GM12878 (cell line): ENCODE measurements around the gene ESR1. TPM values are rescaled to one million over a fixed set of nuclear protein-coding genes. Genes with fewer than 3 reads are reported as not detected.

Experiments
- CHD2 ChIP-seq: IDR thresholded peaks from 2 replicates; pipeline ENCODE4 v1.6.1; 2011; ENCODE audit warnings: low read depth, low read length, improper control_type of control experiment, borderline replicate concordance
- CHD4 ChIP-seq: fragments of 200-600 bp; sonication (generic); IDR thresholded peaks from 2 replicates; pipeline ENCODE4 v1.6.1; 2016; ENCODE audit warnings: mild to moderate bottlenecking
- DPF2 ChIP-seq: fragments of 450-650 bp; IDR thresholded peaks from 2 replicates; pipeline ENCODE4 v1.6.1; 2017; ENCODE audit warnings: mild to moderate bottlenecking
- FOS ChIP-seq: IDR thresholded peaks from 3 replicates; pipeline ENCODE4 v1.6.1; 2011; ENCODE audit warnings: borderline replicate concordance; ENCODE audit not compliant: insufficient read length; ENCODE audit errors: extremely low read depth
- FOXK2 ChIP-seq: fragments of 450-650 bp; IDR thresholded peaks from 2 replicates; pipeline ENCODE4 v1.6.1; 2017; ENCODE audit warnings: mild to moderate bottlenecking, moderate library complexity
- GATAD2B ChIP-seq: fragments of 450-650 bp; conservative IDR thresholded peaks from 2 replicates; pipeline ENCODE4 v1.6.1; 2017; ENCODE audit warnings: low read depth, mild to moderate bottlenecking, moderate library complexity
- IKZF2 ChIP-seq, 2 experiments: fragments of 450-650 bp; IDR thresholded peaks; 2 replicates each; pipeline ENCODE4 v1.6.1; 2017; ENCODE audit warnings: mild to moderate bottlenecking in 2 of 2, moderate library complexity in 2 of 2
- IRF5 ChIP-seq: fragments of 450-650 bp; IDR thresholded peaks from 2 replicates; pipeline ENCODE4 v1.6.1; 2017; ENCODE audit warnings: borderline replicate concordance
- KDM1A ChIP-seq: fragments of 200-600 bp; sonication (generic); IDR thresholded peaks from 2 replicates; pipeline ENCODE4 v1.6.1; 2016; ENCODE audit warnings: borderline replicate concordance
- MXI1 ChIP-seq: fragments of 150-350 bp; IDR thresholded peaks from 2 replicates; pipeline ENCODE4 v1.6.1; 2011; ENCODE audit warnings: low read depth, mild to moderate bottlenecking, inconsistent platforms, low read length, improper control_type of control experiment
- MYB ChIP-seq: fragments of 150-350 bp; IDR thresholded peaks from 2 replicates; pipeline ENCODE4 v1.6.1; 2014; ENCODE audit warnings: mild to moderate bottlenecking, low read depth, low read length, borderline replicate concordance
- MYC ChIP-seq: IDR thresholded peaks from 2 replicates; pipeline ENCODE4 v1.6.1; 2011; ENCODE audit warnings: mild to moderate bottlenecking, low read length, moderate library complexity, inconsistent platforms; ENCODE audit not compliant: insufficient read depth, insufficient replicate concordance, insufficient read length, severe bottlenecking
- NBN ChIP-seq: fragments of 450-650 bp; IDR thresholded peaks from 2 replicates; pipeline ENCODE4 v1.6.1; 2016
- NFXL1 ChIP-seq: fragments of 450-650 bp; IDR thresholded peaks from 2 replicates; pipeline ENCODE4 v1.6.1; 2017; ENCODE audit warnings: antibody characterized with exemption, mild to moderate bottlenecking, borderline replicate concordance
- NFYA ChIP-seq: IDR thresholded peaks from 2 replicates; pipeline ENCODE4 v1.6.1; 2011; ENCODE audit warnings: low read depth, mild to moderate bottlenecking, low read length, improper control_type of control experiment, borderline replicate concordance
- RB1 ChIP-seq: fragments of 450-650 bp; formaldehyde crosslinking; IDR thresholded peaks from 2 replicates; pipeline ENCODE4 v1.6.1; 2017; ENCODE audit warnings: mild to moderate bottlenecking, borderline replicate concordance
- RCOR1 ChIP-seq: conservative IDR thresholded peaks from 2 replicates; pipeline ENCODE4 v1.6.1; 2012; ENCODE audit warnings: low read depth, low read length, improper control_type of control experiment
- RFX5 ChIP-seq: IDR thresholded peaks from 2 replicates; pipeline ENCODE4 v1.6.1; 2011; ENCODE audit warnings: low read depth, low read length, improper control_type of control experiment
- SIN3A ChIP-seq: IDR thresholded peaks from 2 replicates; pipeline ENCODE4 v1.6.1; 2012; ENCODE audit warnings: low read depth, low read length, improper control_type of control experiment
- SMARCA5 ChIP-seq: fragments of 450-650 bp; IDR thresholded peaks from 2 replicates; pipeline ENCODE4 v1.6.1; 2017; ENCODE audit warnings: mild to moderate bottlenecking
- SREBF1 ChIP-seq: IDR thresholded peaks from 2 replicates; pipeline ENCODE4 v1.6.1; 2012; ENCODE audit warnings: mild to moderate bottlenecking, low read length
- SREBF2 ChIP-seq: IDR thresholded peaks from 2 replicates; pipeline ENCODE4 v1.6.1; 2012; ENCODE audit warnings: mild to moderate bottlenecking, low read length
- TAF1 ChIP-seq: IDR thresholded peaks from 2 replicates; pipeline ENCODE4 v1.6.1; 2011; ENCODE audit warnings: mild to moderate bottlenecking, low read depth, low read length, borderline replicate concordance
- ZNF622 ChIP-seq: fragments of 450-650 bp; IDR thresholded peaks from 2 replicates; pipeline ENCODE4 v1.6.1; 2017; ENCODE audit warnings: mild to moderate bottlenecking, inconsistent platforms
- polyA plus RNA-seq, 11 experiments: library from polyadenylated mRNA; depleted of rRNA in 4 of 11; unstranded in 6 of 11; stranded (reverse) in 5 of 11; fragments of >200 nt; fragmentation: Nextera tagmentation in 4 of 11; fragmentation: Illumina TruSeq in 1 of 11; extraction: Ambion mirVana in 4 of 11; extraction: Trizol in 1 of 11; gene quantifications; 1 replicate in 1 of 11; 2 replicates in 10 of 11; pipeline versions ENCODE4 v1.2.1 to v1.2.3, GENCODE V29; 2011 to 2016; ENCODE audit warnings: inconsistent platforms in 2 of 11, missing spikeins in 2 of 11, low read depth in 1 of 11
- total RNA-seq, 4 experiments: library from RNA; depleted of rRNA in 3 of 4; stranded (reverse); fragments of >200 nt in 3 of 4; fragmentation: Illumina TruSeq in 1 of 4; extraction: Trizol in 1 of 4; gene quantifications; 2 replicates each; pipeline versions ENCODE4 v1.2.1 to v1.2.3, GENCODE V29; 2013 to 2021
- TF ChIP-seq, protein P1 (sequence below): fragments of 150-350 bp; IDR thresholded peaks from 2 replicates; pipeline ENCODE4 v1.6.1; 2014; ENCODE audit warnings: mild to moderate bottlenecking, low read depth, low read length
- TF ChIP-seq, protein P2 (sequence below): fragments of 450-650 bp; IDR thresholded peaks from 2 replicates; pipeline ENCODE4 v1.6.1; 2017; ENCODE audit warnings: antibody characterized with exemption, mild to moderate bottlenecking, moderate library complexity

Gene ESR1
- total and polyA plus RNA-seq, 10 of the 15 experiments (the other 5 are each of a cell fraction or from before 2014, with no cell fraction given): 0.03 to 0.51 (median 0.21) TPM; not detected in 4

GRCh38 chr6:152170702-152171667, 363.5 kb downstream of the ESR1 start (continued):
- TF ChIP-seq SREBF1 (no peak; the same call in 1 of the 2 replicates), FOXK2 (no peak), ZNF622 (no peak), MXI1 (no peak), SREBF2 (no peak), SIN3A (no peak), SMARCA5 (0 out of 2 replicates have a peak, but pooled peaks have one; percentile 65), MYB (no peak), IRF5 (no peak), MYC (no peak), CHD4 (no peak), FOS (no peak), RCOR1 (peak; percentile 65; the same call in 1 of the 2 replicates), DPF2 (peak; percentile 95), IKZF2 (IDR thresholded peaks at IDR 0.05) (peak; percentile 85 to 93), GATAD2B (peak; percentile 41), CHD2 (peak; percentile 68; the same call in 1 of the 2 replicates), RB1 (no peak), NFXL1 (no peak), TAF1 (no peak), NFYA (no peak), NBN (peak; percentile 95), KDM1A (no peak), RFX5 (peak; percentile 29; the same call in 1 of the 2 replicates)
- TF ChIP-seq, protein P1, sequence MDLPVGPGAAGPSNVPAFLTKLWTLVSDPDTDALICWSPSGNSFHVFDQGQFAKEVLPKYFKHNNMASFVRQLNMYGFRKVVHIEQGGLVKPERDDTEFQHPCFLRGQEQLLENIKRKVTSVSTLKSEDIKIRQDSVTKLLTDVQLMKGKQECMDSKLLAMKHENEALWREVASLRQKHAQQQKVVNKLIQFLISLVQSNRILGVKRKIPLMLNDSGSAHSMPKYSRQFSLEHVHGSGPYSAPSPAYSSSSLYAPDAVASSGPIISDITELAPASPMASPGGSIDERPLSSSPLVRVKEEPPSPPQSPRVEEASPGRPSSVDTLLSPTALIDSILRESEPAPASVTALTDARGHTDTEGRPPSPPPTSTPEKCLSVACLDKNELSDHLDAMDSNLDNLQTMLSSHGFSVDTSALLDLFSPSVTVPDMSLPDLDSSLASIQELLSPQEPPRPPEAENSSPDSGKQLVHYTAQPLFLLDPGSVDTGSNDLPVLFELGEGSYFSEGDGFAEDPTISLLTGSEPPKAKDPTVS: no peak
- TF ChIP-seq, protein P2, sequence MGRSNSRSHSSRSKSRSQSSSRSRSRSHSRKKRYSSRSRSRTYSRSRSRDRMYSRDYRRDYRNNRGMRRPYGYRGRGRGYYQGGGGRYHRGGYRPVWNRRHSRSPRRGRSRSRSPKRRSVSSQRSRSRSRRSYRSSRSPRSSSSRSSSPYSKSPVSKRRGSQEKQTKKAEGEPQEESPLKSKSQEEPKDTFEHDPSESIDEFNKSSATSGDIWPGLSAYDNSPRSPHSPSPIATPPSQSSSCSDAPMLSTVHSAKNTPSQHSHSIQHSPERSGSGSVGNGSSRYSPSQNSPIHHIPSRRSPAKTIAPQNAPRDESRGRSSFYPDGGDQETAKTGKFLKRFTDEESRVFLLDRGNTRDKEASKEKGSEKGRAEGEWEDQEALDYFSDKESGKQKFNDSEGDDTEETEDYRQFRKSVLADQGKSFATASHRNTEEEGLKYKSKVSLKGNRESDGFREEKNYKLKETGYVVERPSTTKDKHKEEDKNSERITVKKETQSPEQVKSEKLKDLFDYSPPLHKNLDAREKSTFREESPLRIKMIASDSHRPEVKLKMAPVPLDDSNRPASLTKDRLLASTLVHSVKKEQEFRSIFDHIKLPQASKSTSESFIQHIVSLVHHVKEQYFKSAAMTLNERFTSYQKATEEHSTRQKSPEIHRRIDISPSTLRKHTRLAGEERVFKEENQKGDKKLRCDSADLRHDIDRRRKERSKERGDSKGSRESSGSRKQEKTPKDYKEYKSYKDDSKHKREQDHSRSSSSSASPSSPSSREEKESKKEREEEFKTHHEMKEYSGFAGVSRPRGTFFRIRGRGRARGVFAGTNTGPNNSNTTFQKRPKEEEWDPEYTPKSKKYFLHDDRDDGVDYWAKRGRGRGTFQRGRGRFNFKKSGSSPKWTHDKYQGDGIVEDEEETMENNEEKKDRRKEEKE: no peak
